Neuronal stem cell (in vitro differentiated cells): ENCODE measurements around the gene COL15A1. TPM values are rescaled to one million over a fixed set of nuclear protein-coding genes. Genes with fewer than 3 reads are reported as not detected.

Experiments
- DNase-seq: peaks from one replicate; pipeline ENCODE4 v3.0.0-alpha.2; 2013; ENCODE audit warnings: low spot score
- H2AFZ ChIP-seq: one replicate; pipeline ENCODE4 v1.6.1; 2013; ENCODE audit warnings: mild to moderate bottlenecking, low read length, inconsistent platforms
- H2AK5ac ChIP-seq: 2 replicates; pipeline ENCODE4 v1.6.1; 2013; ENCODE audit warnings: low read depth, mild to moderate bottlenecking, inconsistent platforms, low read length, moderate library complexity, mixed read lengths
- H2BK120ac ChIP-seq: 2 replicates; pipeline ENCODE4 v1.6.1; 2013; ENCODE audit warnings: low read depth, mild to moderate bottlenecking, inconsistent platforms, low read length, moderate library complexity, mixed read lengths
- H2BK12ac ChIP-seq: one replicate; pipeline ENCODE4 v1.6.1; 2013; ENCODE audit warnings: low read length, inconsistent platforms
- H2BK15ac ChIP-seq: 2 replicates; pipeline ENCODE4 v1.6.1; 2013; ENCODE audit warnings: mild to moderate bottlenecking, low read length, inconsistent platforms, mixed read lengths
- H2BK5ac ChIP-seq: one replicate; pipeline ENCODE4 v1.6.1; 2013; ENCODE audit warnings: inconsistent platforms, mild to moderate bottlenecking, low read length, moderate library complexity
- H3K14ac ChIP-seq: one replicate; pipeline ENCODE4 v1.6.1; 2013; ENCODE audit warnings: low read length, inconsistent platforms
- H3K18ac ChIP-seq: 2 replicates; pipeline ENCODE4 v1.6.1; 2013; ENCODE audit warnings: low read length, inconsistent platforms
- H3K23ac ChIP-seq: 2 replicates; pipeline ENCODE4 v1.6.1; 2013; ENCODE audit warnings: low read depth, mild to moderate bottlenecking, mixed read lengths, low read length, inconsistent platforms; ENCODE audit not compliant: poor library complexity
- H3K27ac ChIP-seq: replicated peaks from 3 replicates; pipeline ENCODE4 v1.5.1; 2013; ENCODE audit warnings: low read length, inconsistent platforms
- H3K27me3 ChIP-seq, 3 experiments: 2 replicates each; pipeline ENCODE4 v1.6.1; 2013; ENCODE audit warnings: low read length in 3 of 3, mild to moderate bottlenecking in 2 of 3, inconsistent platforms in 1 of 3, low read depth in 1 of 3, mixed read lengths in 1 of 3, moderate library complexity in 1 of 3; ENCODE audit not compliant: control insufficient read depth in 3 of 3, insufficient read depth in 3 of 3
- H3K36me3 ChIP-seq, 2 donors: replicated peaks in 1 of 2; 2 replicates each; pipeline ENCODE4 v1.6.1; 2013; ENCODE audit warnings: low read length in 2 of 2; ENCODE audit not compliant: control insufficient read depth in 2 of 2, insufficient read depth in 2 of 2
- H3K4ac ChIP-seq: 2 replicates; pipeline ENCODE4 v1.6.1; 2013; ENCODE audit warnings: inconsistent platforms, mild to moderate bottlenecking, low read length, moderate library complexity
- H3K4me1 ChIP-seq, 2 donors: 1 replicate in 1 of 2; 2 replicates in 1 of 2; pipeline ENCODE4 v1.6.1; 2013; ENCODE audit warnings: low read length in 2 of 2, low read depth in 1 of 2; ENCODE audit not compliant: control insufficient read depth in 2 of 2, insufficient read depth in 1 of 2
- H3K4me2 ChIP-seq: one replicate; pipeline ENCODE4 v1.6.1; 2013; ENCODE audit warnings: mild to moderate bottlenecking, low read length, inconsistent platforms; ENCODE audit not compliant: insufficient read depth, poor library complexity, severe bottlenecking
- H3K4me3 ChIP-seq, 2 donors: 2 replicates each; pipeline ENCODE4 v1.5.1; 2013; ENCODE audit warnings: low read length in 2 of 2, mild to moderate bottlenecking in 2 of 2, inconsistent platforms in 1 of 2, moderate library complexity in 1 of 2
- H3K79me1 ChIP-seq: one replicate; pipeline ENCODE4 v1.6.1; 2013; ENCODE audit warnings: low read depth, mild to moderate bottlenecking, inconsistent platforms, low read length, moderate library complexity
- H3K9ac ChIP-seq: one replicate; pipeline ENCODE4 v1.6.1; 2013; ENCODE audit warnings: mild to moderate bottlenecking, low read depth, low read length, inconsistent platforms; ENCODE audit not compliant: poor library complexity
- H3K9me3 ChIP-seq, 2 donors: replicated peaks in 1 of 2; 2 replicates each; pipeline versions ENCODE3 to v1.6.1; 2013; ENCODE audit warnings: low read length in 2 of 2, mild to moderate bottlenecking in 2 of 2, inconsistent platforms in 1 of 2, low read depth in 1 of 2, mixed read lengths in 1 of 2, moderate library complexity in 1 of 2; ENCODE audit not compliant: control insufficient read depth in 2 of 2, insufficient read depth in 1 of 2
- H4K8ac ChIP-seq: one replicate; pipeline ENCODE4 v1.6.1; 2013; ENCODE audit warnings: low read depth, mild to moderate bottlenecking, inconsistent platforms, low read length, moderate library complexity
- H4K91ac ChIP-seq: one replicate; pipeline ENCODE4 v1.6.1; 2013; ENCODE audit warnings: low read length, low read depth, mild to moderate bottlenecking, inconsistent platforms; ENCODE audit not compliant: poor library complexity
- WGBS, 2 donors: extraction: QIAGEN DNeasy Blood & Tissue Kit; methylation state at CpG; one replicate each; pipeline ENCODE4 v1.1.7; 2013; ENCODE audit warnings: missing lambda C conversion rate in 2 of 2, mixed read lengths in 1 of 2; ENCODE audit not compliant: insufficient read length in 2 of 2, insufficient replicate concordance in 1 of 2; ENCODE audit errors: extremely low coverage in 2 of 2; 5-methylcytosine and 5-hydroxymethylcytosine counted together
- polyA plus RNA-seq, 2 experiments: library from polyadenylated mRNA; stranded (reverse); fragments of 200-250 nt; gene quantifications; one replicate each; pipeline ENCODE4 v1.2.3, GENCODE V29; 2013

Gene COL15A1
- polyA plus RNA-seq (2013, experiment 1 of 2): 0.59 TPM
- polyA plus RNA-seq (2013, experiment 2 of 2): 0.62 TPM

DNA sequence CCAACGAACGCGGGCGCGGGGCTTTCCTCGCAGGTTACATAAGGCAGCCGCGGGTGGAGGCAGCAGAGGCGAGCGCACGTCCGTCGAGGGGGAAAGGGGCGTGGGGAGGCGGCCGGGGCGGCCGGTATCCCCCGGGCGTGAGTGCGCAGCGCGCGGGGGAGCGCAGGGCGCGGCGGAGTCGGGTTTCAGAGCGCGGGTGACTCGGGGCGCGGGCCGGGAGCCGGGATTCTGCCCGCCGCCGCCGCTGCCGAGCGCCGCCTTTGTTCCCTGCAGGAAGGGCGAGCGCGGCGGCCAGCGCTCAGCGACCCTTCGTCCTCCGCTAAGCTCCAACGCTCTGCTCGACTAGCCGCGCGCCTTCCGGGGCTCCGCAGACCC lies at the start of gene COL15A1:
COL15A1 (plus strand) TSS at position 226 of the 375 bp plus-strand sequence. CDS start 155 bp downstream, outside the sequence.
- H3K27me3 ChIP-seq: peaks cover 0 to 82% (median 24%) of the 10 kb centered on the region in 3 experiments

DNA sequence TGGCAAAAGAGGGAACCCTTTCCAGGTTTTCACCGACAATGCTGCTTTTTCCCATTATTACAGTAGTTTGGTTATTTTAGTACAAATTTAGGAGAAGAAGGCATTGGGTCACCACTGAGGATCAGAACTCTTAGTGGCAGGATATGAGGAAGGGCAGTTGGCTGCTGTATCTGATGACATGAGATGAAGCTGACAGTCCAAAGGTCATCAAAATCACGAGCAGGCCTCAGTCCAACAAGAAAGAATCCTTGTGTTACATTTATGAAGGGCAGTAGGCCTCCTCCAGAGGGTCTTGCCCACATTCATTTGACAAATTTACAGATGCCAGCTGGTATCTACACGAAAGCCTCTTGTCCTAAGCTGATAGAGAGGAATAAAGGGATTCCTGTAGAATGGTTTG lies 49.5 kb upstream of the COL15A1 start:
- H2AFZ ChIP-seq: no peak overlapping the region
- no peaks in the 10 kb centered on the region for H3K27me3 ChIP-seq
- H2BK120ac ChIP-seq: no peak overlapping the region
- H3K36me3 ChIP-seq: no peaks in the 10 kb centered on the region
- H3K9me3 ChIP-seq: no peaks in the 10 kb centered on the region
- no peak overlapping the region for H3K4ac ChIP-seq
- no peak overlapping the region for H3K14ac ChIP-seq
- no peak overlapping the region for H3K9ac ChIP-seq
- no peak for DNase-seq
- no peak overlapping the region for H3K4me3 ChIP-seq
- H3K4me2 ChIP-seq: no peak overlapping the region
- WGBS, 2 donors: no CpG with 5 or more reads among the region's 3 CpGs
- no peak overlapping the region for H3K27ac ChIP-seq
- no peak overlapping the region for H2BK5ac ChIP-seq
- H4K91ac ChIP-seq: no peak overlapping the region
- H3K23ac ChIP-seq: no peak overlapping the region
- no peak overlapping the region for H2BK15ac ChIP-seq
- no peaks in the 10 kb centered on the region for H3K4me1 ChIP-seq
- no peaks in the 10 kb centered on the region for H3K79me1 ChIP-seq
- no peak overlapping the region for H2AK5ac ChIP-seq
- no peak overlapping the region for H2BK12ac ChIP-seq
- H3K18ac ChIP-seq: no peak overlapping the region
- H4K8ac ChIP-seq: no peak overlapping the region

More for the DNA sequence above, at the start of gene COL15A1:
- Histone ChIP-seq H3K14ac (peak within 1 kb of the TSS; percentile 92), H4K91ac (no peak within 1 kb of the TSS), H2AK5ac (no peak within 1 kb of the TSS), H2BK12ac (no peak within 1 kb of the TSS), H3K4me2 (peak within 1 kb of the TSS; percentile 95), H2AFZ (peak within 1 kb of the TSS; percentile 80), H3K23ac (peak within 1 kb of the TSS; percentile 39), H3K4ac (no peak within 1 kb of the TSS), H2BK15ac (peak within 1 kb of the TSS; percentile 76), H3K9ac (peak within 1 kb of the TSS; percentile 75), H3K27ac (no peak within 1 kb of the TSS), H3K36me3 (no peaks in the 10 kb centered on the region), H4K8ac (no peak within 1 kb of the TSS), H2BK120ac (no peak within 1 kb of the TSS), H3K18ac (peak within 1 kb of the TSS; percentile 94), H2BK5ac (no peak within 1 kb of the TSS), H3K79me1 (no peaks in the 10 kb centered on the region), H3K4me3 (peak within 1 kb of the TSS in 1 of 2 donors; percentile 90), H3K4me1 (peaks cover 1 to 8% of the 10 kb centered on the region in 2 donors), H3K9me3 (no peaks in the 10 kb centered on the region)
- WGBS, 2 donors: no CpG with 5 or more reads among the region's 58 CpGs
- peak; percentile 64 for DNase-seq

GRCh38 chr9:98894761-98895160 lies 48.9 kb upstream of the COL15A1 start:
- H3K79me1 ChIP-seq: no peaks in the 10 kb centered on the region
- H3K4me3 ChIP-seq: no peak overlapping the region
- H3K9me3 ChIP-seq: no peaks in the 10 kb centered on the region
- no peak overlapping the region for H3K18ac ChIP-seq
- no peaks in the 10 kb centered on the region for H3K36me3 ChIP-seq
- no peak for DNase-seq
- no peak overlapping the region for H2AFZ ChIP-seq
- H4K8ac ChIP-seq: no peak overlapping the region
- H3K4ac ChIP-seq: no peak overlapping the region
- no peak overlapping the region for H3K9ac ChIP-seq
- no peak overlapping the region for H2BK12ac ChIP-seq
- no peak overlapping the region for H3K27ac ChIP-seq
- H3K27me3 ChIP-seq: no peaks in the 10 kb centered on the region
- H3K23ac ChIP-seq: no peak overlapping the region
- no peak overlapping the region for H3K4me2 ChIP-seq
- no peaks in the 10 kb centered on the region for H3K4me1 ChIP-seq
- no CpG with 5 or more reads among the region's 3 CpGs for WGBS, 2 donors
- H4K91ac ChIP-seq: no peak overlapping the region
- H2BK120ac ChIP-seq: no peak overlapping the region
- no peak overlapping the region for H2BK15ac ChIP-seq
- no peak overlapping the region for H3K14ac ChIP-seq
- H2BK5ac ChIP-seq: no peak overlapping the region
- H2AK5ac ChIP-seq: no peak overlapping the region

DNA sequence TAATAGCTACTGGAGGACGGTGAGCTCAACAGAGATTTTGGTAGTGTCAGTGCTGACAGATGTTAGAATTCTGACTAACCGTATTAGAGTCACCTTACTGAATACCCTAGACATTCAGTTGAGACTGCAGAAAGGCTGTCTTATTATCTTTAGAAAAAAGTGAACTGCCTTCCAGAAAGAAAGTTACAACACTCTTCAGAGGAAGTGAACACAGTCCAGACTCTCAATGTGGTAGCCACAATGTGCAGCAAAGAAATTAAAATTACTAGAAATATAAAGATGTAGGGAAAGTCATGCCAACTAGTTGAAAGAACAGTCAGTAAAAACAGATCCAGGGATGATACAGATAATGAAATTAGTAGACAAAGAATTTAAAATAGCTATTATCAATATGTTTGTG lies 47.1 kb upstream of the COL15A1 start:
- WGBS, 2 donors: no CpG with 5 or more reads among the region's 2 CpGs
- Histone ChIP-seq H2AK5ac (no peak overlapping the region), H3K18ac (no peak overlapping the region), H3K14ac (no peak overlapping the region), H4K8ac (no peak overlapping the region), H3K9ac (no peak overlapping the region), H3K4me2 (no peak overlapping the region), H4K91ac (no peak overlapping the region), H2BK15ac (no peak overlapping the region), H3K23ac (no peak overlapping the region), H2BK5ac (no peak overlapping the region), H2BK12ac (no peak overlapping the region), H3K4me3 (no peak overlapping the region), H2AFZ (no peak overlapping the region), H3K9me3 (no peaks in the 10 kb centered on the region), H3K79me1 (no peaks in the 10 kb centered on the region), H2BK120ac (no peak overlapping the region), H3K36me3 (no peaks in the 10 kb centered on the region), H3K27me3 (no peaks in the 10 kb centered on the region), H3K4ac (no peak overlapping the region), H3K27ac (no peak overlapping the region), H3K4me1 (no peaks in the 10 kb centered on the region)
- no peak for DNase-seq
